Activated T-cell treated with anti-CD3 and anti-CD28 coated beads for 24 hours (primary cell): ENCODE measurements around the gene TPRG1L.
"Not testable (repeated sequence)": the region's sequence is repeated elsewhere in the genome, so short reads cannot be mapped to it uniquely, and the experiment has no call there.

Experiments used
- DNase-seq: peaks from one replicate; pipeline ENCODE4 v3.0.0-alpha.2; 2020; ENCODE audit warnings: low read depth

Gene TPRG1L

GRCh38 chr1:3609016-3609768 is 15.6 kb upstream of the TPRG1L start:
- no peak for DNase-seq

GRCh38 chr1:3609769-3610526 is 14.9 kb upstream of the TPRG1L start:
- no peak for DNase-seq

GRCh38 chr1:3610527-3611169 is 14.2 kb upstream of the TPRG1L start:
- DNase-seq = no peak

GRCh38 chr1:3611170-3612019 is 13.4 kb upstream of the TPRG1L start, which contains the start of gene MEGF6:
Gene MEGF6, minus strand, starts transcription at chr1:3611508. Its CDS starts 240 bp downstream, at chr1:3611268.
- DNase-seq = peak; percentile 51

GRCh38 chr1:3612123-3612522 is 12.7 kb upstream of the TPRG1L start:
- no peak for DNase-seq

- DNase-seq = no peak
These were observed 9.8 kb upstream of the TPRG1L start for GRCh38 chr1:3614755-3615742.

- DNase-seq = no peak
These were observed 8.0 kb upstream of the TPRG1L start for GRCh38 chr1:3616861-3617260.

- DNase-seq = no peak
These were observed 6.9 kb upstream of the TPRG1L start for GRCh38 chr1:3617806-3618345.

GRCh38 chr1:3618531-3618880 is 6.3 kb upstream of the TPRG1L start:
- no peak for DNase-seq

- DNase-seq = peak; percentile 65
These were observed 5.7 kb upstream of the TPRG1L start for GRCh38 chr1:3618881-3619671.

- no peak for DNase-seq
These were observed 4.1 kb upstream of the TPRG1L start for GRCh38 chr1:3620708-3621107.

GRCh38 chr1:3621151-3621671 is 3.6 kb upstream of the TPRG1L start:
- DNase-seq = not testable (repeated sequence)

GRCh38 chr1:3622102-3622501 is 2.7 kb upstream of the TPRG1L start:
- not testable (repeated sequence) for DNase-seq

GRCh38 chr1:3623441-3624199 is 1.2 kb upstream of the TPRG1L start:
- DNase-seq = no peak

- no peak for DNase-seq
These were observed 514 bp downstream of the TPRG1L start for GRCh38 chr1:3625151-3625907.

GRCh38 chr1:3626025-3626424 is 1.2 kb downstream of the TPRG1L start:
- DNase-seq = no peak

- DNase-seq = no peak
These were observed 2.9 kb downstream of the TPRG1L start for GRCh38 chr1:3627515-3628253.
